ENCODE data around the gene DLX4. TPM values are rescaled to one million over a fixed set of nuclear protein-coding genes. Genes with fewer than 3 reads are reported as not detected.
A peak's percentile ranks its signal among the peaks of the same experiment; 100 is the strongest.

DLX4 gene
- polyA plus RNA-seq, 3 donors from 2014 or later, result 0.19 to 0.32 TPM; not detected in 1

- H3K4me3 Mint-ChIP-seq, result peak overlapping the region; percentile 72 to 84 (median 78)
- H3K9me3 Mint-ChIP-seq, result peaks cover 0 to 8% (median 0%) of the 10 kb centered on the region in 6 donors
- H3K36me3 Mint-ChIP-seq, result peaks cover 0 to 5% (median 3%) of the 10 kb centered on the region in 3 donors
- peaks cover 47 to 63% of the 10 kb centered on the region in 2 donors for H3K4me1 Mint-ChIP-seq
- no peak for DNase-seq
- peaks cover 35 to 62% (median 60%) of the 10 kb centered on the region in 3 donors for H3K27me3 Mint-ChIP-seq (ENCODE audit: low read depth in 3 of 3)
- peak overlapping the region in 1 of 6 donors; percentile 7 for H3K27ac Mint-ChIP-seq
Measured at GRCh38 chr17:49967621-49968404, 1.2 kb upstream of the DLX4 start.

DNA sequence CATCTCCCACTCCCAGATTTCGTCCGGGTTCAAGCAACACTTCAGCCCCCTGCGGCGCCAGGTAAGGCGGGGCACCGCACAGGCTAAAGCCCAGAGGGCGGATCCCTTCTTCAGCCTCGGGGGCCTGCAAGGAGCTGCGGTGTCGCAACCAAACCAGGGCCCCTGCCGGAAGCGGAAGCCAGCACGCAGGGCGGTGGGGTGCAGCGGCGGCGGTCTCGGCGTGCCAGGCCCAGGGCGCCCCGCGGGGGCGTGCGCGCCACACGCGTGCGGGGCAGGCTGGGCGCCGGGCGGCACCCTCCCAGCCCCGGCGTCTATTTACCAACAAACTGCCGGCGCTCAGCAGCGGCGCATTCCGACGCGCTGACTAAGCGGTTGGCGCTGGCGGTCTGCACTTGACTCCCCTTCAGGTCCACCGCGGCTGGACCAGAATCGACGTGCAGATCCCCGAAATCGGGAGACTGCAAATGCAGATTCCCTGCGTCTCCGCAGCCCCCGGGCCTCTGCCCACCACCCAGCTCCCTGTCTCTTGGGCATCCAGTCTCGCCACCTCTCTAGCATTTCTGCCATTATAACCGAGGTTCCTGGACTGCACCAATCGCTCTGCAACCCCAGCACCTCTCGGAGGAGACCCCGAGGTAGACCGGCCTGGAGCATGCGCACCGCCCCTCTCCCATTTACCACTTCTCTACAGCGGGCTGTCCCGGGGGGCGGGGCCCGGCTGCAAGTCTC is 421 bp upstream of the DLX4 start:
- H3K4me1 Mint-ChIP-seq, result peaks cover 47 to 61% of the 10 kb centered on the region in 2 donors
- H3K27ac Mint-ChIP-seq, result peak overlapping the region in 3 of 6 donors; percentile 7 to 84 (median 48)
- peak overlapping the region; percentile 81 to 92 (median 89) for H3K4me3 Mint-ChIP-seq
- H3K9me3 Mint-ChIP-seq, result peaks cover 0 to 8% (median 0%) of the 10 kb centered on the region in 6 donors
- peak; percentile 71 to 77 (median 76) for DNase-seq
- peaks cover 37 to 66% (median 58%) of the 10 kb centered on the region in 3 donors for H3K27me3 Mint-ChIP-seq (ENCODE audit: low read depth in 3 of 3)
- peaks cover 0 to 5% (median 3%) of the 10 kb centered on the region in 3 donors for H3K36me3 Mint-ChIP-seq

DNA sequence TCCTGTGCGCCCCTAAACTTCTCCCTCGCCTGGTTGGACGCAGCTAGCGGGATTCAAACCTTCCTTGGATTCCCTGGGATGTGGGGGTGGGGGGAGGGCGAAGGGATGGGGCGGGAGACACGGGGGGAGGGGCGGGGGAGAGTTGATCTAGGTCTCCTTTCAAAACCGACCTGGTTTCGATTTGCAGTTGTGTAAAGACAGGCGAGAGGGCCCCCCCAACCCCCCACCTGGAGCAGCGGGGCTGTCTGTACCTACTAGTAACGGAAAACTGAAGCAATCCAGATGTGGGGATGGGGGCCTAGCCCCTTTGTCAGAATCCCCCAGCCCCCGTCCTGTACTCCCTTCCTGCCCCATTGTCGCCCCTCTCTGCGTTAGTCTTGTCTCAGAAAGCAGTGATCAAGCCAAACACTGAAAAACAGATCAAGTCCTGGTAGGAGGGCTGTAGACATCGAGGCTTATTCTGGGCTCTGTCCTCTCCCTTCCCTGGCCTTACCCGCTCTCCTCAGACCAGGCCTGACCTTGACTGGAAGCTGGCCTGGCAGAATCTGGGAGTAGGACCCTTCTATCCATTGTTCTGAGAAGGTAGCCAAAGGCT is 902 bp downstream of the DLX4 start:
- peaks cover 24 to 57% (median 53%) of the 10 kb centered on the region in 3 donors for H3K27me3 Mint-ChIP-seq (ENCODE audit: low read depth in 3 of 3)
- H3K9me3 Mint-ChIP-seq, result peaks cover 0 to 8% (median 0%) of the 10 kb centered on the region in 6 donors
- H3K4me1 Mint-ChIP-seq, result peaks cover 36 to 48% of the 10 kb centered on the region in 2 donors
- H3K36me3 Mint-ChIP-seq, result peaks cover 0 to 5% (median 3%) of the 10 kb centered on the region in 3 donors
- peak overlapping the region; percentile 81 to 92 (median 89) for H3K4me3 Mint-ChIP-seq
- no peak overlapping the region for H3K27ac Mint-ChIP-seq
- DNase-seq, result no peak

- Mint-ChIP-seq H3K4me3 (peak overlapping the region; percentile 64 to 92 (median 89)), H3K27me3 (ENCODE audit: low read depth in 3 of 3) (peaks cover 22 to 53% (median 49%) of the 10 kb centered on the region in 3 donors), H3K36me3 (peaks cover 0 to 5% (median 0%) of the 10 kb centered on the region in 3 donors), H3K4me1 (peaks cover 32 to 42% of the 10 kb centered on the region in 2 donors), H3K27ac (no peak overlapping the region), H3K9me3 (peaks cover 0 to 8% (median 0%) of the 10 kb centered on the region in 6 donors)
- no peak for DNase-seq
Measured at GRCh38 chr17:49970498-49970897, 1.5 kb downstream of the DLX4 start.

DNA sequence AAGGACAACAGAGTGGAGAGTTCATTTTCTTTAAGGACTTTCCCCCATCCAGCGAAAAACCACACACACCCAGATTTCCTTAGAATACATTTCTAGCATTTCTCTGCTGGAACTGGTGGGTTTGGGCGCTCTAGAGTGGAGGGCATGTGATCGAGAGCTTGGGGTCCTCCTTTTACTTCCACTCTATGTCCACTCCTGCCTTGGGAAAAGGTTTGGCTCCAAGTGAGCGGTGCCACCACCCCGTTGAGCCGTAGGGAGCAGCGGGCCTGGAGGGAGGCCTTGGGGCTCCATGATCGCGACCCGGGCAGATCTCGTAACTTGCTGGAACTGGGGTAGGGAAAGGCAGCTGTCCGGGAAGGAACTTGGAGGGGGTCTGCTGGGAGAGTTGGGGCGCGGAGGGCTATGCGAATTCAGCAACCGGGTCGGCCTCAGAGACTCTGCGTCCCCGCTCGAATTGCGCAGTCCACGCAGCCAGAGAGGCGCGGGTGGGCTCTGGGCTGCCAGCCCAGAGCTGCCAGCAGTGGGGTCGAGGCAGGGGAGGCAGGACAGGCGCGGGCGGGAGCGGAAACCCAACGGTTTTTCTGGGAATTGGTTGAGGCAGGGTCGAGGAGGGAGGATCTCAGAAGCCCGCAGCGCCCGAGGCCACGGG is 2.3 kb downstream of the DLX4 start:
- Mint-ChIP-seq H3K36me3 (peaks cover 0 to 5% (median 0%) of the 10 kb centered on the region in 3 donors), H3K9me3 (peaks cover 0 to 4% (median 0%) of the 10 kb centered on the region in 6 donors), H3K27ac (no peak overlapping the region), H3K4me1 (peaks cover 32 to 37% of the 10 kb centered on the region in 2 donors), H3K4me3 (peak overlapping the region in 3 of 5 donors; percentile 42 to 92 (median 48)), H3K27me3 (ENCODE audit: low read depth in 3 of 3) (peaks cover 18 to 45% (median 43%) of the 10 kb centered on the region in 3 donors)
- DNase-seq, result no peak

- Mint-ChIP-seq H3K27ac (no peak overlapping the region), H3K9me3 (peaks cover 0 to 4% (median 0%) of the 10 kb centered on the region in 6 donors), H3K4me1 (peaks cover 32 to 37% of the 10 kb centered on the region in 2 donors), H3K27me3 (ENCODE audit: low read depth in 3 of 3) (peaks cover 18 to 41% (median 39%) of the 10 kb centered on the region in 3 donors), H3K4me3 (peak overlapping the region in 3 of 5 donors; percentile 9 to 19 (median 10)), H3K36me3 (peaks cover 0 to 5% (median 0%) of the 10 kb centered on the region in 3 donors)
- DNase-seq, result no peak
Measured at GRCh38 chr17:49971848-49972485, 3.0 kb downstream of the DLX4 start.

DNA sequence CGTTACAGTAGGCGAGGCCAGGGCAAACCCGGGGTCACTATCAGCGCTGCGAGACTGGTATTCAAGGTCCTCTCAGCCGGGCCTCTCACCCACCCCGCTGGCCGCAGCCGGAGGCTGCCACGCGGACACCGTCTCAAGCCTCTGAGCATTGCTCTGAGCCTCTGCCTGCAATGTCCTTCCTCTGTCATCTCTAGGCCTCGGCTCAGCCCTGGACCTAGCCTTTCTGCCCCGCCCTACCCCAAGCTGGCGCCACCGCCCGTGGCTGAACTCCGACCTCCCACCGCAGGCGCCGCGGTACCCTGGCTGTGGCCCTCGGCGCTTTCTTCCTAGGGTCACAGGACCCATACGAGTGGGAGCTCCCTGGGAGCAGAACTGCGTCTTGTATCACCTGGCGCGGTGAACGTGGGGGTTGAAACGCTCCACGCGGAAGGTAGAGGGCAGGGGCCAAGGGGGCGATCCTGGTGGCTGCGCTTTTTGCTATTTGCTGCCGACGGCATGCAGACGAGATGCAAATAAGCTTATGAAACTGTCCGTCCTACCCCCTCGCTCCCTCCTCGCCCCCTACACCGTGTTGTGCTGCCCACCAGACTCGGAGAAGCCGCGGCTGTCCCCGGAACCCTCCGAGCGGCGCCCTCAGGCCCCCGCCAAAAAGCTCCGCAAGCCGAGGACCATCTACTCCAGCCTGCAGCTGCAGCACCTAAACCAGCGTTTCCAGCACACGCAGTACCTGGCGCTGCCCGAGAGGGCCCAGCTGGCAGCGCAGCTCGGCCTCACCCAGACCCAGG is 3.7 kb downstream of the DLX4 start:
- H3K4me3 Mint-ChIP-seq, result peak overlapping the region in 1 of 5 donors; percentile 10
- peaks cover 18 to 36% (median 33%) of the 10 kb centered on the region in 3 donors for H3K27me3 Mint-ChIP-seq (ENCODE audit: low read depth in 3 of 3)
- H3K36me3 Mint-ChIP-seq, result peaks cover 0 to 5% (median 0%) of the 10 kb centered on the region in 3 donors
- peaks cover 0 to 3% (median 0%) of the 10 kb centered on the region in 6 donors for H3K9me3 Mint-ChIP-seq
- peaks cover 32 to 33% of the 10 kb centered on the region in 2 donors for H3K4me1 Mint-ChIP-seq
- no peak for DNase-seq
- H3K27ac Mint-ChIP-seq, result no peak overlapping the region

GRCh38 chr17:49973271-49973615 is 4.3 kb downstream of the DLX4 start:
- H3K27ac Mint-ChIP-seq, result no peak overlapping the region
- H3K27me3 Mint-ChIP-seq (ENCODE audit: low read depth in 3 of 3), result peaks cover 18 to 32% (median 30%) of the 10 kb centered on the region in 3 donors
- H3K4me1 Mint-ChIP-seq, result peaks cover 28 to 29% of the 10 kb centered on the region in 2 donors
- peaks cover 0 to 5% (median 0%) of the 10 kb centered on the region in 3 donors for H3K36me3 Mint-ChIP-seq
- peaks cover 0 to 2% (median 0%) of the 10 kb centered on the region in 6 donors for H3K9me3 Mint-ChIP-seq
- H3K4me3 Mint-ChIP-seq, result peak overlapping the region in 1 of 5 donors; percentile 10
- DNase-seq, result no peak

DNA sequence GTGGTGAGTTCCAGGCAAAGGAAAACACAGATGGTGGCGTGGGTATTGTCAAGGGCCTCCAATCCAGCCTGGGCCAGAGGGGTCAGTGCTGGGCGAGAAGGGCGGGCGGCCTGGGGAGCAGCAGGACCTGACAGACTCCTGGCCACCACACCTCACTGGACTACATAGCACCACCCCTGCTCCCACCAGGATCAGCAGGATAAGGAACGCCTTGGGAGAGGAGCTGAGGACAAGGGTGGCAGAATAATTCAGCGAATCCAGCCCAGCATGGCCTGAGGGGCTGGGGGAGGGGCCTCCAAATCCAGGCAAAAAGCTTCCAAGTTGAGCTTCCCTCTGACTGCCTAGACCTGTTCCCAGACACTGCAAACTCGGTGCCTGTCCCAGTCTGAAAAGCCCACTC is 6.5 kb downstream of the DLX4 start:
- H3K4me1 Mint-ChIP-seq, result peaks cover 13 to 14% of the 10 kb centered on the region in 2 donors
- H3K9me3 Mint-ChIP-seq, result peaks cover 0 to 2% (median 0%) of the 10 kb centered on the region in 6 donors
- peaks cover 0 to 5% (median 0%) of the 10 kb centered on the region in 3 donors for H3K36me3 Mint-ChIP-seq
- peaks cover 11 to 25% (median 16%) of the 10 kb centered on the region in 3 donors for H3K27me3 Mint-ChIP-seq (ENCODE audit: low read depth in 3 of 3)
- H3K27ac Mint-ChIP-seq, result no peak overlapping the region
- no peak for DNase-seq
- no peak overlapping the region for H3K4me3 Mint-ChIP-seq

DNA sequence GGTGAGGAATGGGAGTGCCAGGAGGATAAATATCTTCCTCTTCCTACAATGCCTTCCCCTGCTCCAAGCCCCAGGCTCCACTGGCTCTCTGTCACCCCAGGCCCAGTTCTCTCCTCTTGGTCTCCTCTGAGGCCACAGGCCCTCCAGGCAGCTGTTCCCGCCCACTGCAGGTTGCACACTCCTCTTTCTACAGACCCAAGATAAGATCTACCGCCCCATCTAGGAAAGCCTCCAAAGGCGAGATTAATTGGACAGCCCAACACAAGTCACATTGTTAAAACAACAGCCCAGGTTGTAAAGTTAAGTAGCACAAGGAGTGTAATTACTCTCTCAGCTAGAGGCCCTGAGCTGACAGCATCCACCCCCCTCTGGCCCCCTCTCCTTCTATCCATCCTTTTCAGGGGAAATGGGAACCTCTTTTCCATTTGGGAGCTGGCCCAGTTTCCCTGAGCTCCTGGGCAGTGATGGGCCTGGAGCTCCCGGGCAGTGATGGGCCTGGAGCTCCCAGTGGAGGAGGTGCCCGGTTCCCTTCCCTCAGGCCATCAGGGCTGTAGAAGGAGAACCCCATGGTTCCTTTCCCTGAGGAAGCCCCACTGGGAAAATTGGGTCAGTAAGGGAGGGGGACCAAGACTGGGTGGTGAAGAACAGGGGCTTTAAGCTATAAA is 7.3 kb downstream of the DLX4 start:
- H3K27ac Mint-ChIP-seq, result no peak overlapping the region
- DNase-seq, result no peak
- no peak overlapping the region for H3K4me3 Mint-ChIP-seq
- H3K9me3 Mint-ChIP-seq, result peaks cover 0 to under 1% (median 0%) of the 10 kb centered on the region in 6 donors
- H3K4me1 Mint-ChIP-seq, result peaks cover 5 to 8% of the 10 kb centered on the region in 2 donors
- peaks cover 8 to 21% (median 9%) of the 10 kb centered on the region in 3 donors for H3K27me3 Mint-ChIP-seq (ENCODE audit: low read depth in 3 of 3)
- no peaks in the 10 kb centered on the region for H3K36me3 Mint-ChIP-seq

DNA sequence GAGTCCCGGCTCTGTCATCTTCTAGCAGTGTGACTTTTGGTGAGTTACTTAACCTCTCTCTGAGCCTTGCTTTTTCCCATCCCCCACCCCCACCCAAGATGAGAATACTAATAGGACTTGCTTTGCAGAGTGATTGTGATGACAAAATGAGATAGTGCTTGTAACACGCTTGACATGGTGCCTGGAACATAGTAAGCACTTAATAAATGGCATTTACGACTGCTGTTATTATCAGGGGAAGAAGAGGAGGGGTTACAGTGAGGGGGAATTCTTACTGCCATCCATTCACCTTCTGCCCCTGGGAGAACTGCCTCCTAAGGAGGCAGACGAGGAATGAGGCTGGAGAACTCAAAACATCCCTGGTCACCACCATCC is 7.8 kb downstream of the DLX4 start:
- Mint-ChIP-seq H3K4me1 (peaks cover under 1 to 3% of the 10 kb centered on the region in 2 donors), H3K4me3 (no peak overlapping the region), H3K27ac (no peak overlapping the region), H3K9me3 (no peaks in the 10 kb centered on the region), H3K36me3 (no peaks in the 10 kb centered on the region), H3K27me3 (ENCODE audit: low read depth in 3 of 3) (peaks cover 6 to 18% (median 8%) of the 10 kb centered on the region in 3 donors)
- no peak for DNase-seq
